ENCODE measurements around the gene ST6GALNAC1.

The ST6GALNAC1 gene

GRCh38 chr17:76676629-76677028 lies 33.1 kb upstream of the ST6GALNAC1 start:
- no peak for DNase-seq (ENCODE audit: low read depth in 2 of 2)

DNA sequence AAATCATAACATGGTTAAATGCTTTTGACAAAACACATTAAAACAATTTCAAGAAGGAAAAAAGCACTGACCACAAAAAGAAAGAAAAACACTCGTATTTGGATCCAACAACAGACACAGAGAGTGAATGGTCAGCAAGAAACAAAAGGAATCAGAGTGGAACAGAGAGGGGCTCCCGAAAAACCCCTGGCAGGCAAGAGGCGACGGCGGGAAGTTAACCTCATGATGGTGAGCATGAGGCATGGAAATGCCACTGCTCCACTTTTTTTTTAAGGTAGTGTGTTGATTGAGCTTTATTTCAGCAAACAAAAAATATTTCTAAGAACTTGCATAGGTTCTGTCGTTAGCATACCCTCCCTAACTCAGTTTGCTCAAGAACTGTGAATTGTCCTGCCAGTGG lies 32.1 kb upstream of the ST6GALNAC1 start:
- no peak for DNase-seq (ENCODE audit: low read depth in 2 of 2)

DNA sequence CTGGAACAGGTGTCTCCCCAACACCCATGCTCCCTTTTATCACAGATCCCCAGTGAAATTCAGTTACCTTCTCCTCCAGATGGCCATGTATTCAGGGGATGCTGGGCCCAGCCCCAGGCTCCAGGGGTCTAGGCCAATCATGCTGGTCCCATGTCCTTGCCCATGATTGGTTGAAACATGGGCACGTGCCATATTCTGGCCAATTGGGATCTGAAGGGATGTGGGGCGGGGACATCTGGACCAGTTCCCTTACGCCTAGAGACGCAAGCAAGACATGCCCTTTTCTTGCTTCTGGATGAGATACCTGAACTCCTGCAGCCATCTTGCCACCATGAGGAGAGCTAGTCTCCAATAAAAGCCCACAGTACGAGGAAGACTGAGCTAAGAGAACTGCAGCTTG lies 31.0 kb upstream of the ST6GALNAC1 start:
- DNase-seq (ENCODE audit: low read depth in 2 of 2), result no peak

GRCh38 chr17:76673729-76674128 lies 30.2 kb upstream of the ST6GALNAC1 start:
- DNase-seq (ENCODE audit: low read depth in 2 of 2), result no peak

GRCh38 chr17:76672892-76673291 lies 29.3 kb upstream of the ST6GALNAC1 start:
- DNase-seq (ENCODE audit: low read depth in 2 of 2), result no peak

GRCh38 chr17:76672270-76672851 lies 28.8 kb upstream of the ST6GALNAC1 start:
- DNase-seq (ENCODE audit: low read depth in 2 of 2), result no peak

- DNase-seq (ENCODE audit: low read depth in 2 of 2), result no peak
These were observed 28.3 kb upstream of the ST6GALNAC1 start for GRCh38 chr17:76671912-76672262.

DNA sequence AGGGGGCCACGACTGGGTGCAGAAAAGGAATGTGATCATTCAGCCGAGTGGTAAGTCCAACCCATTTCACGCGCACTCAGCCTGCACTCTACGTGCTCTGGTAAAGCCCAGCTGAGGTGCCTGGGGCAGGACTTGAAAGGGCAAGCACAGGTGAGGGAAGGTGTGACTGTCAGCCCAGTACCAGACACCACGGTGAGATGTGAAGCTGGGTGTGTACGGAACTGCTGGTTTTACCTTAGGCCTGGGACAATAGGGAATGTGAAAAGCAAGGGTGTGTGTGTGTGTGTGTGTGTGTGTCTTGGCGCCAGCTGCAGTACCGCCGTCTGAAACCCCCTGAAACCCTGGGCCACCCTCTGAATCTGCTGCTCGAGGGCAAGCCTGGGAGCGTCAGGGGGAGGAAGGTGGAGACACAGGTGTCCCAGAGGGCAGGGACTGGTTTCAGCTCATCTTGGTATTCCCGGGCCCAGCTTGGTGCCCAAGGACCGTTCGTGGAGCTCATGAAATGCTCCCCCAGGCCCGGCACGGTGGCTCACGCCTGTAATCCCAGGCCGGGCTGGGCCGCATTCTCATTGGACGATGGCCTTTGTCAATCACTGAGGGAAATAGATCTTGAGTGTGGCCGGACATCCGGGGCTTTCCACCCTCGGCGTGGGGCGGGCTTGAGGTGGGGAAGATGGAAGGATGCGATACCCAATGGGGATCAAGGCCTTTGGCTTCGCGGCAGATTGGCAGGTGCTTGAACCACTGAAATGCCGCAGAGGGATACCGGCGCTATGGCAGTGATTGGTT lies 27.8 kb upstream of the ST6GALNAC1 start:
- DNase-seq (ENCODE audit: low read depth in 2 of 2), result peak; percentile 96 to 98

DNA sequence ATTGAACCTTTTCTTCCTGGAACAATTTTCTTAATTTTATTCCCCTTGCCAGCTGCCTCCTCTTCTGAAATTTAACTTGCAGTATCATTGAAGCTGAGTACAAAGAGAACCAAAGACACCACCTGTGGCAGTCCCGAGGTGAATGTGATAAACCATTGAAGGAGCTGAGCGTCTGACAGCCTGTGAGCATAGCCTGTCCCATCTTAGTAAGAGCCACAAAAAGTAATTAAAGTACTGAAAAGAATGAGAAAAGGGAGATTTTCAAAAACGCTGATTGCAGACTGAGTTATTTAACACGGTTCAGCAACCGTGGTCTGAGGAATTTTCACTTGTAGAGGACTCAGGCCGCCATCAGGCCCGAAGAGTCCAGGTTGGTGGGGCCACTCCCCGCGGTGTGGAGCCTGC lies 27.2 kb upstream of the ST6GALNAC1 start:
- no peak for DNase-seq (ENCODE audit: low read depth in 2 of 2)

DNA sequence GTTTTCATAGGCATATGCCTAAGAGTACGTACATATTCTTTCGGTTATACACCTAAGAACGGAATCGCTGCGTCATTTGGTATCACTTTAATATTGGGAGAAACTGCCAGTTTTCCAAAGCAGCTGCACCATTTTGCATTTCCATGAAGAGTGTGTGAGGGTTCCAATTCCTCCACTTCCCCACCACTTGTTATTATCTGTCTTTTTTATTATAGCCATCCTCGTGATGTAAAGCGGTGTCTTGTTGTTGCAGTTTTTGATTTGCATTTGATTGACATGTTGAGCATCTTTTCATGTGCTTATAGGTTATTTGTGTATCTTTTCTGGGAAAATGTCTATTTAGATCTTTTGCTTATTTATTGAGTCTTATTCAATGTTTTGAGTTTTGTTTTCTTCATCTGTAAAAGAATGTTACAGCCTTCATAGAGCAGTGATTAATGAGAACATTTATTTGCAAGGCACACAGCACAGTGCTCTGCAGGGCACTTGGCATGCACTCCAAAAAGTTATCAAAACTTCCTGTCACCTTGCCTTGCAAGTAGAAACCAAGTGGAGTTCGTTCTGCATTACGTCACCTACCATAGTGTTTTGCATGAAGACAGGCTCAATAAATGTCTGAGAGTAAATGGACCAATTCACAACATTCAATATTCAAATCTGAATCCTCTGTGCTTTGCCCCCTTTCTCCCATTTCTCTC lies 26.6 kb upstream of the ST6GALNAC1 start:
- DNase-seq (ENCODE audit: low read depth in 2 of 2), result no peak

- DNase-seq (ENCODE audit: low read depth in 2 of 2), result no peak
These were observed 24.4 kb upstream of the ST6GALNAC1 start for GRCh38 chr17:76667786-76668453.

DNA sequence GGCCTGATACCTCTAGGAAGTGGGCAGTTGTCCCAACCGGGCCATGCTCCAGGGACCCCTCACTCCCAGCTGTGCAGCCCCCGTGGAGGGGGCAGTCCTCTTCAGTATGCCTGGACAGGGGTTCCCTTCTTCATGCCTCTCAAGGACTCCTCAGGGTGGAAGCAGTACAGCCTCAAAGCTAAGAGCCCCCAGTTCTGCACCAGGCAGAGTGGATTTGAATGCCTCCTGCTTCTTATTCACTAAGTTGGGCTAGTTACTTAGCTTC lies 23.9 kb upstream of the ST6GALNAC1 start:
- no peak for DNase-seq (ENCODE audit: low read depth in 2 of 2)

GRCh38 chr17:76660656-76661042 lies 17.1 kb upstream of the ST6GALNAC1 start:
- no peak for DNase-seq (ENCODE audit: low read depth in 2 of 2)

DNA sequence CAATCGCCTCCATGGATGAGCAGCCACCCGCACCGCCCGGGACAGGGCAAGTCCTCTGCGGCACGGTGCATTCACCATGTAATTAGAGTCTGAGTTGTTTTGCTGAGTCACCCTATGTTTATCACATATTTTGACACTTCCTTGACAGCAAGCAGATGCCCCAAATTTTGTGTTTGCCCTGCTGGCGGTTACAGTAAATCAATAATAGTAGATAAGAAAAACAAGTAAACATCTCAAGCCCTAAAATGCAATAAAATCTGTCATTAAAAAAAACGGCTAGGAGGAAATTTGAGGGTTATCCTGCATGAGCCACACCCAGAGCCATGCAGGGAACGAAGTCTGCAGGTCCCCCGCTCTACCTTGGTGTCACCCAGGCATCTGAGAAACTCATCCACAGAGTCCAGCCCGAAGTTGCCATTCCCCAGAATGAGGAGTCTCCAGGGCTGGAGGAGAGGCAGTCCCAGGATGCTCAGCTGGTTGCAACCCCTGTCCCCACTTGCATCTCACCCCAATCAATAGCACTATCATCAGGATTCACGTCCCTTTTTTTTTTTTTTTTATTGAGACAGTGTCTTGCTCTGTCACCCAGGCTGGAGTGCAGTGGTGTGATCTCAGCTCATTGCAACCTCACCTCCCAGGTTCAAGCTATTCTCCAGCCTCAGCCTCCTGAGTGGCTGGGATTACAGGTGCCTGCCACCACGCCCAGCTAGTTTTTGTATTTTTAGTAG lies 16.5 kb upstream of the ST6GALNAC1 start:
- DNase-seq (ENCODE audit: low read depth in 2 of 2), result no peak

- DNase-seq (ENCODE audit: low read depth in 2 of 2), result no peak
These were observed 14.7 kb upstream of the ST6GALNAC1 start for GRCh38 chr17:76658242-76658662.

DNA sequence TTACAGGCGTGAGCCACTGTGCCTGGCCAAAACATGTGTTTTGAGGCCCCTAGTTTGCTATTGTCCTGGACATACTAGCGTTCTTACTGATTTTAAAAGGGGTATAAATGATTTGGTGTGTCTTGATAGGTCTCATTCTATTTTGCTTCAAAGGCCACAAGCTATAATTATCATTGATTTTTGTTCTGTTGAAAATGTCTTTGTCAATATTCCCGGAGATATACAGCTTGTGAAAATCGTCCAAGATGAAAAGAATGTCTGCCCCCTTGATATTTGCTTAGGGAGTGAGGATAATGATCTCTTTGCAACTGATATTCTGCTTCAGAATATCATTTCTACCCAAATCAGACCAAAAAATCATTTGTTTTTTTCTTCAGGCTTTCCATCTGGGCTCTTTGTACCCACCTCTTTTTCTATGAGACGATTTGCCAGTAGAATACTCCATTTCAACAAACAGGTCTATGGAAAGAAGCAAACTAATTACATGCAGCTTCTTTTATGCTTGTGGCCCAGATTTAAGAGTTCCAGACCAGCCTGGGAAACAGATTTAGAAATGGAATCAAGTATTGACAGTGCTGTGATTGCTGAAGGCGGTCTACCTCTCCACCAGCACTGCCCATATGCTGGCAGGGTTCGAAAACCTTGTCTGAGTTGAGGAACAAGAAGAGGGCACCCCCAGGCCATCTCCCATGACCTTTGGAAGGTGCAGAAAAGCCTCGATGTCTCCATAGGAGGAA lies 14.1 kb upstream of the ST6GALNAC1 start:
- DNase-seq (ENCODE audit: low read depth in 2 of 2), result no peak

DNA sequence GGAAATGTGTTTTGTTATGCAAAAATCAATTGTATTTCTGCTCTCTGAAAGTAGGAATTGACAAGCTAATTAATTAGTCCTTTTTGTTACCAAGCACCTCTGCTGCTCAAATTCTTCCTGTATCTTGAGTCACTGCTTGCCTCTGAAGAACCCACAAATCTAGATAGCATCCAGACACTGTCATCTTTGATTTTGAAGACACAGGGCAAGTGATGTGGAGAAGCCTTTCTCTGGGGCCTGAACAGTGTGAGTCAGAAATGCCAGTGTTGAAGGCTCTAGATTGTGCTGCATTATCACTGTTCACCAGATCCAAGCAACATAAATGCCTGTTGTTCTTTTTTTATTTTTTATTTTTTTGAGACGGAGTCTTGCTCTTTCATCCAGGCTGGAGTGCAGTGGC lies 10.9 kb upstream of the ST6GALNAC1 start:
- DNase-seq (ENCODE audit: low read depth in 2 of 2), result no peak

GRCh38 chr17:76650504-76650903 lies 6.9 kb upstream of the ST6GALNAC1 start:
- DNase-seq (ENCODE audit: low read depth in 2 of 2), result no peak

- no peak for DNase-seq (ENCODE audit: low read depth in 2 of 2)
These were observed 3.2 kb upstream of the ST6GALNAC1 start for GRCh38 chr17:76646712-76647111.

DNA sequence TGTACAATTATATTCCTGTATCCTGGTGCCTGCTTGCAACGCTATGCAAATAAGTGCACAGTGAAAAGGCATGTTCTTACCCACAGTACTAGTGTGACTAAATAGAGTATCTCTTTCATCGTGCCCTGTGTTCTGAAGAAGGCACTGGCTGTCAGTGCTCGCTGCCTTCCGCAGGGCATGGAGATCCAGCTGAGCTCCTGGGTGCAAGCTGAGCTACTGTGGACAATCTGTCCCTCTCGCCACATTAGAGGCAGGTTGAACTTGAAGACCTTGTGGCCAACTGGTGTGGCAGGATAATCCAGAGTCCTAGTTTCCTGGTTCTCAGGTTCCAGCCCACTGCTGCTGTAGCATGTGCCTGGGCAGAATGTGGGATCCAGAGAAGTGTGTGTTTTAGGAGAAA lies 1.9 kb upstream of the ST6GALNAC1 start:
- DNase-seq (ENCODE audit: low read depth in 2 of 2), result no peak

DNA sequence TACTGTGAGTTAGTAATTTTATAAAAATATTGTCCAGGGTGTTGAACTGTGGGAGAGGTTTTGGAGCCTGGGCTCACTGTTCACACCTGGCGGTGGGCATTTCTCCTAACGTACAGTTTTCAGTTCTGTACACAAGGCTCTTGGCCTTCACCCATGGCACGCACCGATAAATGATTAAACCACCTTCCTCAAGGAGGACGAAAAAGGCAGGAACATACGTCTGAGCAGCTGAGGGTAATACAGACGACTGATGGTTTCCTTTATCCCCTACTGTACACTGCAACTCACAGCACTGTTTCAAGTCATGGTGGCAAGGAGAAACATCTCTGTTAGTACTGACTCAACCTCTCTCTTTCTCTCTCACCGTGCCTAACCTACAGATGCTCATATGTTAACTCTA lies 1.4 kb upstream of the ST6GALNAC1 start:
- DNase-seq (ENCODE audit: low read depth in 2 of 2), result no peak

All from stimulated activated CD8-positive, alpha-beta memory T cell treated with anti-CD3 and anti-CD28 coated beads, Interleukin-2, amount 100 ng/mL, for 48 hours (primary cell).